ENCODE data around the gene KRT82.
"Not testable (repeated sequence)": the region's sequence is repeated elsewhere in the genome, so short reads cannot be mapped to it uniquely, and the experiment has no call there.

The KRT82 gene

DNA sequence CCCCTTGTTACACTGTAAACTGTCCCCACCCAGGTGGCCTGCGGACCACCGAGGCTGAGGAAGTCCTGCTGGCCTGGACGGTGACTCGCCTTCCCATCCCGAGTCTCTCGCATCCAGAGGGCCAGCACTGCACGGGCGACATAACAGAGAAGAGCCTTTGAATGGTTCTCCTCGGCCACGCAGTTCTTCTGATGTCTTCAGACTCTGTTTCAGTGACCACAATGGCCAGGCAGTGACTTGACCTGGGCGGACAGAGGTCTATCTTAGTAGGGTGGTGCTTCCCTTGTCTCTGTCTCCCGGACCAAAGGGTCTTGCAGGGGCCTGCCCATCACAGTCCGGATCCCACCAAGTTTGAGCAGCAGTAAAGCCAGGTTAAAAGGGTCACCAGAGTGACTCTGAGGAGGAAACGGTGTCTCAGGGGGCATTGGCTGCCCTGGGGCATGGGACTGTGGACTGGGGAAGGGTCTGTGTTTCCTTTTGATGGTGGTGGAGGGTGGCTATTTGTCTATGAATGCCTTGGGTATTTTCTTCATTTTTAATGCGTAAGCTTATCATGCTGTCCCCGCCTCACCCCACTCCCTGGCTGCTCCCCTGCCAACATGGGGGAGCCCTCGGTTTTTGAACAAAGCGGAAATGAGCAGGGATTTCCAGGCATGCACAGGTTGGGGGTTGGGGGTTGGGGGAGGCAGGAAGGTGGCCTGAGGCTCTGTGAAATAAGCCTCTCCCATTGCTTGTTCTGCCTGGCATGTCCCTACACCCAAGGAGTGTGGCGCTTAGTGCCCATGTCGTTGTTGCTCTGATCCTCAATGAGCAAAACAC lies 49.2 kb downstream of the KRT82 start:
- no peak for DNase-seq

DNA sequence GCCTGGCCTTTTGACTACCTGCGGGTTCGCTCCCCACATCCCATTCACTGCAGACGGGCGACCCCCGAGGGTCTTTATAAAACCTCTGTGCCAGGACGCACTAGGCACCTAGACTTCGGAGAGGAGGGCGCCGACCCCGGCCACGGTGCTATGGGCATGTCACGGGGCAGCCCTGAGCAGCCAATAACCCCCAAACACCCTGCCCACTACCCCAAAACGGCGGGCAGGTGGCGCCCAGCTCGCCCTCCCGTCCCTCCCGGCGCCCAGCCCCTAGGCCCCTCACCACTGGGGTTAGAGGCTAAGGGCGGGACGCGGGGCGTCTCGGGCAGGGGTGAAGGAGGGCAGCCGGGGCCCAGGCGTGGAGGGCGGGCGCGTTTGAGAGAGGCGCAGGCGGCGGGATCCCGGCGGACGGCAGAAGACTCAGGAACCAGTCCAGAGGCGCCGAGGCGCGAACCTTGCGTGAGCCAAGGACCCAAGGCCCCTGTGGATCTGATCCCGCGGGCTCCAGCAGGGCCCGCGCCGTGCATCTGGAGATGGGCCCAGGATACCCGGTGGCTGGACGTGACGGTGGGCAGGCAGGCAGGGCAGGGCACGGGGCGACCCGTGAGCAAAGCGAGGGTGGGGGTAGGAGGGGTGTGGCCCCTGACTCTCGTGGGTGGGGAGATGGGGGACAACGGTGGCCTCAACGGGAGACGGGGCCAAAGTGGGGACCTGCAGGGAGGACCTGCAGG lies 49.9 kb downstream of the KRT82 start:
- DNase-seq, result no peak

DNA sequence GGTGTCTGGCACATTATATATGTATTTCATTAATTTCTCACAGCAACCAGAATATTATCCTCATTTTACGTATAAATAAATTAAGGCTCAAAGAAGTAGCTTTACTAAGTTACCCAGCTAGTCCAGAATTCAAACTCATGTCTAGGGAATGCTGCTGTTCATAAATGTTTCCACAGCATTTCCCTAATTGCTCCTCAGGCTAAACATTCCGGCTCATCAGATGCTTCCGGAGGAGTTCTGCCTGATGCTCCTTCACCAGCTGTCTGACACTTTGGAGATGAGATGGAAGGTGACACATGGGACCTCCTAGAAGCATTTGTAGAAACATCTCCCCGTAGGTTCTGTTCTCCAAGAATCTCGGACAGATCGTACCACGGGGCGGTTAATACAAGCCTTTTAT lies 51.0 kb downstream of the KRT82 start:
- DNase-seq, result no peak

DNA sequence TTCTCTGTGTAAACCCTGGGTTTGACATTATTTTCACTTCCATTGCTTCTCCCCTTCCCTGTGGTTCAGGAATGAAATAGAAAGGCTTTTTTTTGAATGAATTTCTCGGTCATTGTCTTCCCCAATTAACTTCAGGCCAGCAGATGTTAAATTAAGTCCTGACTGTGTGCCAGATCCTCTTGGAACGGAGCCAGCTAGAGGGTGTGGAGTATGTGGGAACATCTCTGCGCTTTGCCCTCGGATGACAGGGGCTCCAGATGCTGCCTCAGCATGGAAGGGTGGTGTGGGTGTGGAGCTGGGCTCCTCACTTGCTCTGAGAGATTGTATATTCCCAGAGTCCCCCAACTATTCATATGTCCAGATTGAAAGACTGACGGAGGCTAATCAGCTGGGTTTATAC lies 51.9 kb downstream of the KRT82 start:
- no peak for DNase-seq

DNA sequence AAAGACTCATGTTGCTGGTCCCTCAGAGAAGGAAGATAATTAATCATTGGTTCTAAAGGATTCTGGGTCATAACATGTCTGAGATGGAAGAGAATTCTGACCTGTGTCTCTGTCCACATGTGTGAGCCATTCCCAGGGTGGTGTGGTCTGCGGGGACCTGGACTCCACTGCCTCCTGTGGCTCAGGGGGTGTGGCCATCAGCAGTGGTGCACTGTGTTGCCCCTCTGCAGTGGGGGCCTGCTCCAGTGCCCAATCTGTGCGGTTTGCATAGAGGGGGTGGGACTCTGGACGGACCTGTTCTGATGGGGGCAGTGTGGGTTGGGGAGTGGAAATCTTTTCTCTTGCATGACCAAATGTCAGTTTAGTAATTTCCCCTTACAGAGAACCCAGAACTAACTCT lies 52.4 kb downstream of the KRT82 start:
- DNase-seq, result no peak

DNA sequence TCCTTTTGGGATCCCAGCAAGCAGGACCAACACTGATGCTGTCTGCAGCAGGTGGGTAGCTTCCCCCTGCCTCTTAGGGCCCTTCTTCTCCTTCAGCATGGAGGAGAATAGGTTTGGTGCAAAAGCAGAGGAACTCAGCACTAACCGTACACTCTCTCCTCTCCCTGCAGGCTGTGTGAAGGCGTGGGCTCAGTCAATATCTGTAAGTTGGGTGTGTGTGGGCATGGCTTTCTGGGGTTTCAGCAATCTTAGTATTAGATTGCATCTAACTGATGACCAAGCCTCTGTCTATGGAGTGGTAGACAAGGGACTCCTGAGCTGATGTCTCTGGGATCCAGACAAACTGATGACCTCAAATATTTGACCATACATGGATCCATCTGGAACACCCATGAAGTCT lies 53.2 kb downstream of the KRT82 start:
- no peak for DNase-seq

DNA sequence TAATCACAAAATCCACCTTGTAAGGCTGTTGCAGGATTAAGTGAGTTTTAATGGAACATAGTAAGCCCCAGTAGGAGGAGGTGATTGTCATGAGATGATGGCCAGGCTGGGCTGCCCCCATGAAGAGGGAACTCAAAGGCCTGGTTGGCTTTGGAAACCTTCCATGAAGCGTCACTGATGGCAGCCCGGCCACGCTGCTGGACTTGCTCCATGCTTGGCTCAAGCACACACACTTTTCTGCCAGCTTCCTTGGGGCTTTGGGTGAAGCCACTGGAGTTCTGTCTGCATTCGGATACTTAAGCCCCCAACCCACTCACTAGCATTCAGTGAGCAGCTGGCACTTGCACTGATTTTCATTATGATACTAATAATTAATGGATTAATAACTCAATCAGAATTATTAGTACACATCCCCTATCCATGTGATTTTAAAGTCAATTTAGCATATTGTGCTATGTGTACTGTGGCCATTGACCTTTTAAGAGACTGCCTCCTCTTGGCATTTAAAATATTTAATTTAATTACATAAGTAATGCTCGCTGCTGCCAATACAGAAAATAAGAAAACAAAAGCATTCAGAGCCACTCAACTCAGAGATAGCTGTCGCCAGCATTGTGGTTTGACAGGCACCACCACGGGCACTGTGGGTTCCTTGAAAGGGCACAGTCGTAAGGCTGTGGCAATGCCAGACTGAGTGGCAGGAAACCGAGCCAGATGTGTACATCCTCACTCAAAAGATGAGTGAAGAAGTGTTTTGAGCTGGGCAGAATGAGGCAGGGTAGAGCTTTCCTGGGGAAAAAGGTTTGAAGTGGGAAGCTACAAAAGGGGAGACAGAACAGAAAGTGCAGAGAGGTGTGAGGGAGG lies 54.7 kb downstream of the KRT82 start:
- peak; percentile 22 for DNase-seq

DNA sequence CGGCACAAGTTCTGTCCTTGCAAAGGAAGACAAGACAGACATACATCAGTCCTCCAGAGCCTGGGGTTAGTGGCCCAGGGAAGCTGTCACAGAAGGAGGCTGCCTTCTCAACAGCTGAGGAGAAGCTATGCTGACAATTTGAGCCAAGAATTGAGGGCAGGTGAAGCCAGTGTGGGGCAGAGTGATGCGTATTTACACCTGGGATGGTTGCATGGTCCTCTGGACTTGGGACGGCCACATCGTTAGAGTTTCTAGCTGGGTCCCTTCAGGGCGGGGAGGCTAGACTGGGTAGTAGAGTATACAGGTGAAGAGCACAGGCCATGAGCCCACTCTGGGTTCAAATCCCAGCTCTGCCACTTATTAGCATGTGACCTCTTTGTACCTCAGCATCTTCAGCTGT lies 55.3 kb downstream of the KRT82 start:
- no peak for DNase-seq

DNA sequence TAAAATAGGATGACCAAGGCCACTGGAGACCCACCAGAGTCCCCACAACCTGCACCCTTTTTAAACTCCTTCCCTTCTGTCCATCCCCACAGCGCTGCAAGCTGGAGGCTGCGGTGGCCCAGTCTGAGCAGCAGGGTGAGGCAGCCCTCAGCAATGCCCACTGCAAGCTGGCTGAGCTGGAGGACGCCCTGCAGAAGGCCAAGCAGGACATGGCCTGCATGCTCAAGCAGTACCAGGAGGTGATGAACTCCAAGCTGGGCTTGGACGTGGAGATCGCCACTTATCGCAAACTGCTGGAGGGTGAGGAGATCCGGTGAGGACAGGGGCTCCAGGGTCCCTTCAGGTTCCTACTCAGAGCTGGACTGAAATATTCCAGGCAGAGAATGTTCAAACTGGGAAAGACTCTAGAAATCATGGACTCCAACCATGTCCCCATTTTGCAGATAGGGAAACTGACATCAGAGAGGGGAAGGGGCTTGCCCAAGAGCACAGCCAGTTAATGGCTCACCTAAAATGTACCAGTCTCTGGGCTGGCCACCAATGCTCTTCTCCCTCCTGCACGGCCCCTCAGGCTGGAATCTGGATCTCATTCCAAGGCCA lies 56.0 kb downstream of the KRT82 start:
- no peak for DNase-seq

DNA sequence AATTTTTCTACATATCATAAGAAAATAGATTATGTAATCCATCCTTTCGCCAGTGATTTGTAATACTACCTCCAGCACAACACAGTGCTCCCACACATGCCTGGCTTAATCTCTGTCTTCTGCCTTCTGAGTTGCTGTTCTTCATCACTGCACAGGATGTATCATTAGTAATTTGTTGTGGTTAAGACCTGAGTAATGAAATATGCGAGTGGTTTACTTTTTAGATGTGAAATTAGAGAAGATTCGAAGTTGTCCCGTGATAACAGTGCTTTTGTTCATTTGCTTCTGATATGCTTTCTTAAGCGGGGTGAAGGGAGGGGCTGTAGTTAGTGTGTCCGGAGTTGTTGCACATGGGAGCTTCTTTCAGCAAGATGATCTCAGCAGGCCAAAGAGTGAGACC lies 56.9 kb downstream of the KRT82 start:
- no peak for DNase-seq

DNA sequence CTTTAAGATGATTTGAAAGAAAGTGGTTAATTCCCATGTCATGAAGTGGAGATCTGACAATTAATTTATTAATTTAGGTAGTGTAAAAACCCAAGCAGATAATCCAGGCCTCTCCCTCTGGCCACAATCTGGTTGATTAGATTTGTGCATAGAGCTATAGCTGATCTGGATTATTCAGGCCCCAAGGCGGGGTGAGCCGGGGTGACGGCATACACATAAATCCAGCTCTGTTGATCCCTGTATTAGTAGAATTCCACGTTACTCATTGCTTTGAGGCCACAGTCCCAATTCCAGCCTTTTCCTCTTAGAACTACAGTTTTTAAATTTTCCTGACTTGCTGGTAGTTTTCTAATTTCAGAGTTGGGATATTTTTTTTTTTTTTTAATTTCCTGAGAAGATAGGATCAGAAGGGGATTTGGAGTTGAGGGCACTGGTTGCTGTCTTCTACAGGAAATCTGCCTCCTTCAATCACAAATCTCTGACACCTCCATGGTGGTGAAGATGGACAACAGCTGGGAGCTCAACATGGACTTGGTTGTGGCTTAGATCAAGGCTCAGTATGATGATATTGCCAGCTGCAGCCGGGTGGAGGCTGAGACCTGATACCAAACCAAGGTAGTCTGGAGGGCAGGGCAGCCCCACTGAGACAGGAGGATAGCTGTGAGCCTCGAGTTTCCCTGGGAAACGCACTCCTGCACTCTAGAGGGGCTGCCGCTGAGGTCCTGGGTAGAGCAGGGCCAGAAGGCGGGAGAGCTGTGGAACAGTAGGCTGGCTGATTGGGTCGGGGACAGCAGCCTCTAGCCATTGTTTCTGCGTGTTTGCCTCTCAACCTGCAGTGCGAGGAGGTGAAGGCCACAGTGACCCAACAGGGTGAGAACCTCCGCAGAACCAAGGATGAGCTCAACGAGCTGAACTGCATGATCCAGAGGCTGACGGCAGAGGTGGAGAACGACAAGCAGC lies 58.3 kb downstream of the KRT82 start:
- no peak for DNase-seq

DNA sequence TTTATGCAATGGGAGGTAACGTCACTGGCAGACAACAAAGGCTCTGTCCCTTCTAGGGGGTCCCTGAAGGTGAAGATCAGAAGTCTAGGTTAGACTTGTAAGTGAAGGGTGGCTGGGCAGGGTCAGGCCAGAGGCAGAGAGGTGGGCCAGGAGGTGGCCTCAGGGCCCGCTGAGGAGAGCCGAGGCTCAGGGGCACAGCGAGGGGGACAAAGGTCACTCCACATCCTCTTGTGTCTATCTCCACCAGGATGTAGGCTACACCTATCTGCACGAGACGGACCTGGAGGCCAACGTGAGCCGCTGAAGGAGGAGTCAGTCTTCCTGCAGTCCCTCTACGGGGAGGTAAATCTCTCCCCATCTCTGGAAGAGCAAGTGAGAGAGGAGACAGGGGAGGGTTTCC lies 59.1 kb downstream of the KRT82 start:
- no peak for DNase-seq

DNA sequence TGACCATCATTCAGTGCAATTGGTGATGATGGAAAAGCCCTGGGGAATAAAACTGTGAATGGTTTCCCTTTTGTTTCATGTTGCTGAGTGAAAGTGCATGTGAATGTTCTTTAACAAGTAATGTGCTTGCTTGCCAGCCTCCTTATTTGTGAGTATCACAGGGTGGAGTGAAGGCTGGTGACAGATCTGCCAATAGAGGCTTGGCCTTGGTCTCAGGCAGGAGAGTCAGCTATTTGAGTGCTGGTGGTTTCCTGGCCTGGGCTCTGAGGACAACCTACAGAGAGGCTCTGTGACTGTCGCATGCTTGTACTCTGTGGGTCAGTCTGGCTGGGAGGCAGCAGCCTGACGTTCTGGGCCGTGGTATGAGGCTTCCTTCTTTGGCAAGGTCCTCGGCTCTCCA lies 59.5 kb downstream of the KRT82 start:
- no peak for DNase-seq

DNA sequence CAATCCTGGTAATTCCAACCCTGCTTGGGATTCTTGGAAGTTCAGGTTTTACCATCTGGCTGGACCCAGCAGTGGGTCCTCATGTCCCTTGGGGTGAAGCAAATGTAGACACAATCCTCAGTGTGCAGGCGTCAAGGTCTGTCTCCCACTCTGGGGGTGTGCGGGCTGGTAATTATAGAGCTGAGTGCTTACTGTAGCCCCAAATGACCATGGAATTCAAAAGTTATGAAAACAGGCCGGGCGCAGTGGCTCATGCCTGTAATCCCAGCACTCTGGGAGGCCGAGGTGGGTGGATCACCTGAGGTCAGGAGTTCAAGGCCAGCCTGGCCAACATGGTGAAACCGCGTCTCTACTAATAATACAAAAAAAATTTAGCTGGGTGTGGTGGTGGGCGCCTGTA lies 61.1 kb downstream of the KRT82 start:
- not testable (repeated sequence) for DNase-seq

DNA sequence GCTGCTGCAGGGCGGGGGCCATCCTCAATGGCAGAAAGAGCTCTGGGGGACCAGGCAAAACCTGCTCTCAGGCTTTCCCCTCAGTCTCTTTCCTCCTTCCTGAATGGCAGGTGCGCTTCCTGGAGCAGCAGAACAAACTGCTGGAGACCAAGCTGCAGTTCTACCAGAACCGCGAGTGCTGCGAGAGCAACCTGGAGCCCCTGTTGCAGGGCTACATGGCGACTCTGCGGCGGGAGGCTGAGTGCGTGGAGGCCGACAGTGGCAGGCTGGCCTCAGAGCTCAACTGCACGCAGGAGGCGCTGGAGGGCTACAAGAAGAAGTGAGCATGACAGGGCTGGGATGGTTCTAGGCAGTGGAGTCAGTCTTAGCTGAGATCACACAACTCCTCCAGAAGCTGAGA lies 62.0 kb downstream of the KRT82 start:
- DNase-seq, result no peak
